ENCODE results near the gene SBK3. TPM values are rescaled to one million over a fixed set of nuclear protein-coding genes. Genes with fewer than 3 reads are reported as not detected.

Gene SBK3
- total and polyA plus RNA-seq, 4 donors, result 0.81 to 1.2 TPM; not detected in 2

DNA sequence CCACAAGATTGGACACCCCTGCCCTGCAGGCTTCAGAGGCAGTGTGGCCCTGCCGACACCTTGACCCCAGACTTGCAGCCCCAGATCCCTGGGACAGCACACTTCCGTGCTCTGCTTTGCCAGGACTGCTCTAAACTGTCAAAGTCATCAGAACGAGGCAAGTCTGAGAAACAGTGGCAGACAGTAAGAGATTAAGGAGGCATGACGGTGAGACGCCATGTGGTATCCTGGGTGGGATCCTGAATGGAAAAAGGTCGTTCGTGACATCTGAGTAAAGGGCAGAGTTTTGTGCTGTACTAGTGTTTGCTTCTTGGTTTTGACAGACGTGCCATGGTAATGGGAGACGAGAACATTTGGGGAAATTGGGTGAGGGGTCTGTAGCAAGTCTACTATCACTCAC is 21.5 kb upstream of the SBK3 start:
- Histone ChIP-seq H3K9me3 (ENCODE audit: control insufficient read depth in 4 of 4, insufficient read depth in 3 of 4, low read length in 3 of 4) (no peaks in the 10 kb centered on the region), H3K4me3 (no peak overlapping the region), H3K36me3 (ENCODE audit: control insufficient read depth in 4 of 4, insufficient read depth in 4 of 4, low read length in 4 of 4) (no peaks in the 10 kb centered on the region), H3K9ac (ENCODE audit: insufficient read depth in 1 of 2, low read length in 2 of 2) (no peak overlapping the region), H3K27me3 (ENCODE audit: control insufficient read depth in 3 of 3, insufficient read depth in 3 of 3, low read length in 2 of 3) (no peaks in the 10 kb centered on the region), H3K27ac (ENCODE audit: low read depth in 1 of 2, low read length in 1 of 2) (no peak overlapping the region), H3K4me1 (ENCODE audit: control insufficient read depth in 5 of 5, insufficient read depth in 5 of 5, low read length in 5 of 5) (peaks cover 0 to 5% (median 4%) of the 10 kb centered on the region in 5 donors)
- ATAC-seq (ENCODE audit: insufficient read depth, low FRiP score) (no peak), DNase-seq (no peak)
- 44 to 62% methylated on average over 9 of the region's 9 CpGs for WGBS, 2 donors
- TF ChIP-seq, protein P1, sequence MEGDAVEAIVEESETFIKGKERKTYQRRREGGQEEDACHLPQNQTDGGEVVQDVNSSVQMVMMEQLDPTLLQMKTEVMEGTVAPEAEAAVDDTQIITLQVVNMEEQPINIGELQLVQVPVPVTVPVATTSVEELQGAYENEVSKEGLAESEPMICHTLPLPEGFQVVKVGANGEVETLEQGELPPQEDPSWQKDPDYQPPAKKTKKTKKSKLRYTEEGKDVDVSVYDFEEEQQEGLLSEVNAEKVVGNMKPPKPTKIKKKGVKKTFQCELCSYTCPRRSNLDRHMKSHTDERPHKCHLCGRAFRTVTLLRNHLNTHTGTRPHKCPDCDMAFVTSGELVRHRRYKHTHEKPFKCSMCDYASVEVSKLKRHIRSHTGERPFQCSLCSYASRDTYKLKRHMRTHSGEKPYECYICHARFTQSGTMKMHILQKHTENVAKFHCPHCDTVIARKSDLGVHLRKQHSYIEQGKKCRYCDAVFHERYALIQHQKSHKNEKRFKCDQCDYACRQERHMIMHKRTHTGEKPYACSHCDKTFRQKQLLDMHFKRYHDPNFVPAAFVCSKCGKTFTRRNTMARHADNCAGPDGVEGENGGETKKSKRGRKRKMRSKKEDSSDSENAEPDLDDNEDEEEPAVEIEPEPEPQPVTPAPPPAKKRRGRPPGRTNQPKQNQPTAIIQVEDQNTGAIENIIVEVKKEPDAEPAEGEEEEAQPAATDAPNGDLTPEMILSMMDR (IDR thresholded peaks at IDR 0.05; ENCODE audit: control extremely low read depth, extremely low read depth), result no peak

DNA sequence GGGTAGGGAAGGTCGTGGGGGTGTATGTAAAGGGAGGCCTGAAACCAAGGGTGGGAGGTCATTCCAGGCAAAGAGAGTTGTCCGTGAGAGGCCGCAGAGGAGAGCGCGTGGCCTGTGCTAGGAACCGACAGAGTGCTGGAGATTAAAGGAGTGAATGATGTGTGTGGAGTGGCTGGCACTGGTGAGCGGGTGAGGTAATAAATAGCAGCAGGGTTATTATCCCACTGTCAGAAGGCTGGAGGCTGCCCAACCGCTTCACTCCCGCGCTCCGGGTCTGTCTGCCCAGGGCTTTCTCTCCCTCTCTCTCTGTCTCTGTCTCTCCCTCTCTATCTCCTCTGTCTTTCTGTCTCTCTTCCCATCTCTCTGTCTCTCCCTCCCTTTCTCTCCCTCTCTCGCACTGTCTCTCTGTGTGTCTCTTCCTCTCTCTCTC is 17.9 kb upstream of the SBK3 start:
- Histone ChIP-seq H3K4me3 (no peak overlapping the region), H3K27ac (ENCODE audit: low read depth in 1 of 2, low read length in 1 of 2) (peak overlapping the region in 1 of 2 donors; percentile 85), H3K9me3 (ENCODE audit: control insufficient read depth in 4 of 4, insufficient read depth in 3 of 4, low read length in 3 of 4) (peaks cover 0 to 4% (median 0%) of the 10 kb centered on the region in 4 donors), H3K27me3 (ENCODE audit: control insufficient read depth in 3 of 3, insufficient read depth in 3 of 3, low read length in 2 of 3) (peaks cover 0 to 2% (median 0%) of the 10 kb centered on the region in 3 donors), H3K36me3 (ENCODE audit: control insufficient read depth in 4 of 4, insufficient read depth in 4 of 4, low read length in 4 of 4) (no peaks in the 10 kb centered on the region), H3K4me1 (ENCODE audit: control insufficient read depth in 5 of 5, insufficient read depth in 5 of 5, low read length in 5 of 5) (peaks cover 0 to 5% (median 4%) of the 10 kb centered on the region in 5 donors), H3K9ac (ENCODE audit: insufficient read depth in 1 of 2, low read length in 2 of 2) (peak overlapping the region in 1 of 2 donors; percentile 23)
- DNase-seq (peak; percentile 33 to 53 (median 47)), ATAC-seq (ENCODE audit: insufficient read depth, low FRiP score) (no peak)
- TF ChIP-seq, protein P1 (IDR thresholded peaks at IDR 0.05; ENCODE audit: control extremely low read depth, extremely low read depth), result no peak
- 53 to 54% methylated on average over 12 of the region's 12 CpGs for WGBS, 2 donors

DNA sequence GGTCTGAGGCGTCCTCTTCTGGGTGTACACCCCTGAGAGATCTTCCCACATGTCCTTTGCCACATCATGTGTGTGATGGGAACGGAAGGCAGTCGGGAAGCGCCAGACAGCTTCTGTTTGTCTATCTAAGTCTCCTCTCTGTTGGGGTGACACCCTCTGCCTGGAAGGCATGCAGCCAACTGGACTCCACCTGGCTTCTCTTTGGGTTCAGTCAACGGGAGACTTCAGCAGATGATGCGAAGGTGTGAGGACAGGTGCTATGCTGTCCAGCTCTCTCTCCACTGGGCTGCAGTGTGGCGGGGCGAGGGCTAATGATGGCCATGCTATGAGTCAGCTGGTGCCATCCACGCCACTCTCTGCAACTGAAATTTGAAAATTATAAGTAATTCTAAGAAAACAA is 14.3 kb upstream of the SBK3 start:
- no peak overlapping the region for H3K9ac ChIP-seq (ENCODE audit: insufficient read depth in 1 of 2, low read length in 2 of 2)
- no peak for ATAC-seq (ENCODE audit: insufficient read depth, low FRiP score)
- 83 to 92% methylated on average over 9 of the region's 9 CpGs for WGBS, 2 donors
- H3K4me3 ChIP-seq, result no peak overlapping the region
- no peaks in the 10 kb centered on the region for H3K36me3 ChIP-seq (ENCODE audit: control insufficient read depth in 4 of 4, insufficient read depth in 4 of 4, low read length in 4 of 4)
- peaks cover 0 to 2% (median 0%) of the 10 kb centered on the region in 3 donors for H3K27me3 ChIP-seq (ENCODE audit: control insufficient read depth in 3 of 3, insufficient read depth in 3 of 3, low read length in 2 of 3)
- no peak for DNase-seq
- TF ChIP-seq, protein P1 (IDR thresholded peaks at IDR 0.05; ENCODE audit: control extremely low read depth, extremely low read depth), result no peak
- H3K4me1 ChIP-seq (ENCODE audit: control insufficient read depth in 5 of 5, insufficient read depth in 5 of 5, low read length in 5 of 5), result peaks cover 0 to 5% (median 4%) of the 10 kb centered on the region in 5 donors
- peaks cover 0 to 4% (median 0%) of the 10 kb centered on the region in 4 donors for H3K9me3 ChIP-seq (ENCODE audit: control insufficient read depth in 4 of 4, insufficient read depth in 3 of 4, low read length in 3 of 4)
- no peak overlapping the region for H3K27ac ChIP-seq (ENCODE audit: low read depth in 1 of 2, low read length in 1 of 2)

DNA sequence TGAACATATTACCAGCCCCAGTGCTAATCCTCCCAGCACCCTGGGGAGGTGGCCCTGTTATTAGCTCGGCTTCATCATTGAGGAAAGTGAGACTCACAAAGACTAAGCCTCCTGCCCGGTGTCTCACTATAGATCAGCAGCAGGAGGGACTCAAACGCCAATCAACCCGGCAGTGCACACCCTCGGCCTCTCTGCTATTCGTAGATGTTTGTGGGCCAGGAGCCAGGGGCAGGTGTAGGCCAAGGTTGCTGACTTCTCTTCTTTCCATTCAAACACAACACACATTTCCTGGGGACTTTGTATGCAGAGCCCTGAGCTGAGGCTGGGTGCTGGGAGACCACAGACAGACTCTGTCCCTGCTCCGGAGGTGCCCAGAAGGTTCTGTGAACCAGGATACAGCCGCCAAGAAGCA is 9.4 kb upstream of the SBK3 start:
- H3K9ac ChIP-seq (ENCODE audit: insufficient read depth in 1 of 2, low read length in 2 of 2), result no peak overlapping the region
- peaks cover 0 to 16% (median 9%) of the 10 kb centered on the region in 3 donors for H3K27me3 ChIP-seq (ENCODE audit: control insufficient read depth in 3 of 3, insufficient read depth in 3 of 3, low read length in 2 of 3)
- H3K4me1 ChIP-seq (ENCODE audit: control insufficient read depth in 5 of 5, insufficient read depth in 5 of 5, low read length in 5 of 5), result peaks cover 0 to 2% (median 0%) of the 10 kb centered on the region in 5 donors
- H3K27ac ChIP-seq (ENCODE audit: low read depth in 1 of 2, low read length in 1 of 2), result no peak overlapping the region
- TF ChIP-seq, protein P1 (IDR thresholded peaks at IDR 0.05; ENCODE audit: control extremely low read depth, extremely low read depth), result no peak
- H3K36me3 ChIP-seq (ENCODE audit: control insufficient read depth in 4 of 4, insufficient read depth in 4 of 4, low read length in 4 of 4), result no peaks in the 10 kb centered on the region
- ATAC-seq (ENCODE audit: insufficient read depth, low FRiP score) (no peak), DNase-seq (no peak)
- WGBS, 2 donors, result 79 to 87% methylated on average over 8 of the region's 8 CpGs
- H3K4me3 ChIP-seq, result no peak overlapping the region
- no peaks in the 10 kb centered on the region for H3K9me3 ChIP-seq (ENCODE audit: control insufficient read depth in 4 of 4, insufficient read depth in 3 of 4, low read length in 3 of 4)
